HG03175 (cell line): ENCODE results near the gene MTAP.

Source experiments
- ATAC-seq: cut with Tn5 transposase; IDR thresholded peaks from one replicate; pipeline ENCODE4 v1.9.1; 2021; ENCODE audit warnings: mild to moderate bottlenecking, moderate library complexity; ENCODE audit not compliant: unreplicated experiment

Gene MTAP

GRCh38 chr9:21841133-21841532, 38.7 kb downstream of the MTAP start:
- ATAC-seq: no peak

- no peak for ATAC-seq
Measured at GRCh38 chr9:21848615-21849014, 46.2 kb downstream of the MTAP start.

GRCh38 chr9:21852754-21853153, 50.3 kb downstream of the MTAP start:
- ATAC-seq: peak; percentile 100

GRCh38 chr9:21853414-21853813, 51.0 kb downstream of the MTAP start:
- ATAC-seq: no peak

- no peak for ATAC-seq
Measured at GRCh38 chr9:21854119-21854518, 51.7 kb downstream of the MTAP start.

GRCh38 chr9:21854594-21854993, 52.2 kb downstream of the MTAP start:
- no peak for ATAC-seq

- no peak for ATAC-seq
Measured at GRCh38 chr9:21856301-21857094, 54.1 kb downstream of the MTAP start.

GRCh38 chr9:21862871-21863270, 60.4 kb downstream of the MTAP start:
- ATAC-seq: peak; percentile 38

- ATAC-seq: no peak
Measured at GRCh38 chr9:21864505-21864904, 62.1 kb downstream of the MTAP start.

- no peak for ATAC-seq
Measured at GRCh38 chr9:21866302-21866701, 63.9 kb downstream of the MTAP start.

- no peak for ATAC-seq
Measured at GRCh38 chr9:21871256-21871975, 69.0 kb downstream of the MTAP start.

GRCh38 chr9:21872696-21873095, 70.3 kb downstream of the MTAP start:
- no peak for ATAC-seq

GRCh38 chr9:21873540-21874221, 71.2 kb downstream of the MTAP start:
- ATAC-seq: no peak

GRCh38 chr9:21875893-21876292, 73.5 kb downstream of the MTAP start:
- no peak for ATAC-seq

GRCh38 chr9:21883642-21884041, 81.2 kb downstream of the MTAP start:
- peak; percentile 86 for ATAC-seq

GRCh38 chr9:21889673-21890072, 87.2 kb downstream of the MTAP start:
- ATAC-seq: no peak

GRCh38 chr9:21890696-21891095, 88.3 kb downstream of the MTAP start:
- ATAC-seq: no peak

- ATAC-seq: no peak
Measured at GRCh38 chr9:21901546-21901945, 99.1 kb downstream of the MTAP start.

GRCh38 chr9:21902136-21902535, 99.7 kb downstream of the MTAP start:
- peak; percentile 43 for ATAC-seq

- ATAC-seq: no peak
Measured at GRCh38 chr9:21903380-21903965, 101.0 kb downstream of the MTAP start.

GRCh38 chr9:21904371-21904770, 101.9 kb downstream of the MTAP start:
- ATAC-seq: no peak
